Mesenchymal stem cell (in vitro differentiated cells and primary cell): ENCODE measurements around the gene CNTROB.

ENCODE experiments used
- DNase-seq: peaks from one replicate; pipeline ENCODE4 v3.0.0-alpha.2; 2013
- H2AFZ ChIP-seq: one replicate; pipeline ENCODE4 v1.6.1; 2013; ENCODE audit warnings: low read depth, mild to moderate bottlenecking, control low read depth, inconsistent platforms, low read length, moderate library complexity
- H2AK5ac ChIP-seq: 2 replicates; pipeline ENCODE4 v1.6.1; 2013; ENCODE audit warnings: low read length, moderate library complexity, mild to moderate bottlenecking, inconsistent platforms; ENCODE audit not compliant: severe bottlenecking
- H2BK120ac ChIP-seq: one replicate; pipeline ENCODE4 v1.6.1; 2013; ENCODE audit warnings: low read depth, mild to moderate bottlenecking, inconsistent platforms, low read length, moderate library complexity
- H2BK12ac ChIP-seq, 2 experiments: one replicate each; pipeline ENCODE4 v1.6.1; 2013; ENCODE audit warnings: inconsistent platforms in 2 of 2, low read length in 2 of 2, mild to moderate bottlenecking in 2 of 2, moderate library complexity in 2 of 2, control low read depth in 1 of 2
- H2BK15ac ChIP-seq: one replicate; pipeline ENCODE4 v1.6.1; 2013; ENCODE audit warnings: mild to moderate bottlenecking, low read depth, inconsistent platforms; ENCODE audit not compliant: poor library complexity, severe bottlenecking
- H2BK5ac ChIP-seq: 2 replicates; pipeline ENCODE4 v1.6.1; 2013; ENCODE audit warnings: low read depth, mild to moderate bottlenecking, low read length, control low read depth, inconsistent platforms; ENCODE audit not compliant: poor library complexity, severe bottlenecking
- H3K14ac ChIP-seq, 2 experiments: one replicate each; pipeline ENCODE4 v1.6.1; 2013; ENCODE audit warnings: inconsistent platforms in 2 of 2, low read length in 2 of 2, control low read depth in 1 of 2, mild to moderate bottlenecking in 1 of 2, moderate library complexity in 1 of 2
- H3K18ac ChIP-seq, 2 experiments: one replicate each; pipeline ENCODE4 v1.6.1; 2013; ENCODE audit warnings: inconsistent platforms in 2 of 2, low read length in 2 of 2, control low read depth in 1 of 2, low read depth in 1 of 2, mild to moderate bottlenecking in 1 of 2
- H3K23ac ChIP-seq, 2 experiments: one replicate each; pipeline ENCODE4 v1.6.1; 2013; ENCODE audit warnings: inconsistent platforms in 2 of 2, low read length in 2 of 2, mild to moderate bottlenecking in 2 of 2, moderate library complexity in 2 of 2, control low read depth in 1 of 2
- H3K27ac ChIP-seq: 2 replicates; pipeline ENCODE4 v1.5.1; 2013; ENCODE audit warnings: mild to moderate bottlenecking, moderate library complexity, low read length, control low read depth, inconsistent platforms; ENCODE audit not compliant: poor library complexity, severe bottlenecking
- H3K27me3 ChIP-seq, 2 experiments: 2 replicates each; pipeline versions ENCODE4 v1.6.1 to v1.7.0; 2013; ENCODE audit warnings: low read length in 2 of 2, mild to moderate bottlenecking in 2 of 2, moderate library complexity in 2 of 2, control low read depth in 1 of 2, inconsistent platforms in 1 of 2; ENCODE audit not compliant: control insufficient read depth in 1 of 2, insufficient read depth in 1 of 2
- H3K36me3 ChIP-seq, 2 experiments: 2 replicates each; pipeline versions ENCODE4 v1.6.1 to v1.7.0; 2013; ENCODE audit warnings: low read length in 2 of 2, control low read depth in 1 of 2, inconsistent platforms in 1 of 2, low read depth in 1 of 2, mild to moderate bottlenecking in 1 of 2; ENCODE audit not compliant: insufficient read depth in 2 of 2, control insufficient read depth in 1 of 2
- H3K4ac ChIP-seq, 2 experiments: one replicate each; pipeline ENCODE4 v1.6.1; 2013; ENCODE audit warnings: inconsistent platforms in 2 of 2, low read length in 2 of 2, mild to moderate bottlenecking in 2 of 2, moderate library complexity in 2 of 2, control low read depth in 1 of 2, low read depth in 1 of 2
- H3K4me1 ChIP-seq: 2 replicates; pipeline ENCODE4 v1.6.1; 2013; ENCODE audit warnings: low read depth, low read length, control low read depth; ENCODE audit not compliant: control insufficient read depth, insufficient read depth
- H3K4me2 ChIP-seq: 2 replicates; pipeline ENCODE4 v1.6.1; 2013; ENCODE audit warnings: low read length, mild to moderate bottlenecking, inconsistent platforms; ENCODE audit not compliant: poor library complexity, severe bottlenecking
- H3K4me3 ChIP-seq, 2 experiments: 2 replicates each; pipeline versions ENCODE4 v1.5.1 to v1.7.0; 2013; ENCODE audit warnings: low read length in 2 of 2, mild to moderate bottlenecking in 2 of 2, control low read depth in 1 of 2, low read depth in 1 of 2; ENCODE audit not compliant: insufficient read depth in 1 of 2
- H3K79me1 ChIP-seq: replicated peaks from 2 replicates; pipeline ENCODE4 v1.6.1; 2013; ENCODE audit warnings: mild to moderate bottlenecking, control low read depth, low read length, inconsistent platforms; ENCODE audit not compliant: poor library complexity, severe bottlenecking
- H3K9ac ChIP-seq: 2 replicates; pipeline ENCODE4 v1.7.0; 2013; ENCODE audit warnings: mild to moderate bottlenecking, low read length, moderate library complexity
- H3K9me3 ChIP-seq: 2 replicates; pipeline ENCODE4 v1.7.0; 2013; ENCODE audit warnings: mild to moderate bottlenecking, low read length; ENCODE audit not compliant: control insufficient read depth
- H4K8ac ChIP-seq: one replicate; pipeline ENCODE4 v1.6.1; 2013; ENCODE audit warnings: inconsistent platforms, mild to moderate bottlenecking, low read length, moderate library complexity
- H4K91ac ChIP-seq: one replicate; pipeline ENCODE4 v1.6.1; 2013; ENCODE audit warnings: mild to moderate bottlenecking, low read length, inconsistent platforms
- WGBS: methylation state at CpG from one replicate; pipeline ENCODE4 v1.1.7; 2013; ENCODE audit warnings: mixed read lengths; 5-methylcytosine and 5-hydroxymethylcytosine counted together

The CNTROB gene

GRCh38 chr17:7955414-7956227 lies 23.6 kb downstream of the CNTROB start:
- no peaks in the 10 kb centered on the region for H3K9me3 ChIP-seq
- DNase-seq, result no peak
- H3K18ac ChIP-seq, result no peak overlapping the region
- no peaks in the 10 kb centered on the region for H3K4me1 ChIP-seq
- no peak overlapping the region for H3K23ac ChIP-seq
- H3K36me3 ChIP-seq, result peaks cover 0 to 6% of the 10 kb centered on the region in 2 experiments
- H3K4me2 ChIP-seq, result no peak overlapping the region
- H2BK15ac ChIP-seq, result no peak overlapping the region
- H2BK120ac ChIP-seq, result no peak overlapping the region
- H3K14ac ChIP-seq, result no peak overlapping the region
- H3K27ac ChIP-seq, result no peak overlapping the region
- H4K8ac ChIP-seq, result no peak overlapping the region
- H2AK5ac ChIP-seq, result no peak overlapping the region
- no peak overlapping the region for H2BK12ac ChIP-seq
- no peak overlapping the region for H3K4ac ChIP-seq
- peaks cover under 1 to 3% of the 10 kb centered on the region in 2 experiments for H3K27me3 ChIP-seq
- WGBS, result 91% methylated on average over 13 of the region's 13 CpGs
- peak overlapping the region; percentile 26 for H3K9ac ChIP-seq
- no peaks in the 10 kb centered on the region for H3K79me1 ChIP-seq
- no peak overlapping the region for H4K91ac ChIP-seq
- H3K4me3 ChIP-seq, result peak overlapping the region in 1 of 2 experiments; percentile 5
- no peak overlapping the region for H2AFZ ChIP-seq
- H2BK5ac ChIP-seq, result no peak overlapping the region

- Histone ChIP-seq H4K91ac (no peak overlapping the region), H3K9me3 (no peaks in the 10 kb centered on the region), H3K79me1 (no peaks in the 10 kb centered on the region), H2BK120ac (no peak overlapping the region), H3K18ac (no peak overlapping the region), H2BK12ac (no peak overlapping the region), H2AK5ac (no peak overlapping the region), H3K4me2 (no peak overlapping the region), H3K36me3 (peaks cover 0 to 5% of the 10 kb centered on the region in 2 experiments), H3K4me1 (no peaks in the 10 kb centered on the region), H2BK15ac (no peak overlapping the region), H3K27ac (no peak overlapping the region), H4K8ac (no peak overlapping the region), H3K23ac (no peak overlapping the region), H3K9ac (peak overlapping the region; percentile 26), H3K4ac (no peak overlapping the region), H3K14ac (no peak overlapping the region), H2BK5ac (no peak overlapping the region), H3K4me3 (no peak overlapping the region), H2AFZ (no peak overlapping the region), H3K27me3 (peaks cover 5 to 6% of the 10 kb centered on the region in 2 experiments)
- DNase-seq, result peak; percentile 28
- 86% methylated on average over 7 of the region's 11 CpGs for WGBS
Observed at GRCh38 chr17:7956228-7956965, 24.4 kb downstream of the CNTROB start.

GRCh38 chr17:7959503-7960253 lies 27.7 kb downstream of the CNTROB start:
- no peak overlapping the region for H3K4me3 ChIP-seq
- no peaks in the 10 kb centered on the region for H3K79me1 ChIP-seq
- H2BK12ac ChIP-seq, result no peak overlapping the region
- H2BK5ac ChIP-seq, result no peak overlapping the region
- no peak overlapping the region for H3K4ac ChIP-seq
- no peak overlapping the region for H2BK120ac ChIP-seq
- peaks cover 8 to 13% of the 10 kb centered on the region in 2 experiments for H3K27me3 ChIP-seq
- H3K27ac ChIP-seq, result no peak overlapping the region
- H3K23ac ChIP-seq, result no peak overlapping the region
- H3K4me1 ChIP-seq, result no peaks in the 10 kb centered on the region
- H3K14ac ChIP-seq, result no peak overlapping the region
- no peak overlapping the region for H2AK5ac ChIP-seq
- no peaks in the 10 kb centered on the region for H3K36me3 ChIP-seq
- DNase-seq, result peak; percentile 32
- no peak overlapping the region for H3K4me2 ChIP-seq
- no peak overlapping the region for H3K9ac ChIP-seq
- H2AFZ ChIP-seq, result no peak overlapping the region
- 84% methylated on average over 6 of the region's 9 CpGs for WGBS
- H4K8ac ChIP-seq, result no peak overlapping the region
- H3K18ac ChIP-seq, result no peak overlapping the region
- no peak overlapping the region for H4K91ac ChIP-seq
- H3K9me3 ChIP-seq, result no peaks in the 10 kb centered on the region
- H2BK15ac ChIP-seq, result no peak overlapping the region

GRCh38 chr17:7961421-7961820 lies 29.4 kb downstream of the CNTROB start:
- no peak overlapping the region for H2AK5ac ChIP-seq
- no peaks in the 10 kb centered on the region for H3K79me1 ChIP-seq
- no peak overlapping the region for H3K4ac ChIP-seq
- H3K23ac ChIP-seq, result no peak overlapping the region
- 77% methylated on average over 2 of the region's 2 CpGs for WGBS
- H3K4me2 ChIP-seq, result no peak overlapping the region
- no peak overlapping the region for H3K27ac ChIP-seq
- no peak overlapping the region for H3K18ac ChIP-seq
- H2BK5ac ChIP-seq, result no peak overlapping the region
- no peak for DNase-seq
- H2AFZ ChIP-seq, result no peak overlapping the region
- H3K9ac ChIP-seq, result no peak overlapping the region
- no peak overlapping the region for H3K4me3 ChIP-seq
- H3K14ac ChIP-seq, result no peak overlapping the region
- H3K9me3 ChIP-seq, result no peaks in the 10 kb centered on the region
- no peaks in the 10 kb centered on the region for H3K4me1 ChIP-seq
- peaks cover 8 to 13% of the 10 kb centered on the region in 2 experiments for H3K27me3 ChIP-seq
- H4K91ac ChIP-seq, result no peak overlapping the region
- no peak overlapping the region for H2BK15ac ChIP-seq
- no peak overlapping the region for H2BK120ac ChIP-seq
- no peaks in the 10 kb centered on the region for H3K36me3 ChIP-seq
- H4K8ac ChIP-seq, result no peak overlapping the region
- no peak overlapping the region for H2BK12ac ChIP-seq
